Type B pancreatic cell (in vitro differentiated cells): ENCODE data around the gene PCDH10. TPM values are rescaled to one million over a fixed set of nuclear protein-coding genes. Genes with fewer than 3 reads are reported as not detected.

Experiments used
- DNase-seq: peaks from one replicate; pipeline ENCODE4 v3.0.0; 2021; ENCODE audit warnings: mixed read lengths; ENCODE audit not compliant: unreplicated experiment; ENCODE audit errors: extremely low spot score
- H3K27ac Mint-ChIP-seq: 2 replicates; pipeline ENCODE4 v1.8.0; 2021; ENCODE audit warnings: mild to moderate bottlenecking, mixed read lengths
- H3K27me3 Mint-ChIP-seq: 2 replicates; pipeline ENCODE4 v1.8.0; 2021; ENCODE audit warnings: mixed read lengths
- H3K36me3 Mint-ChIP-seq: 2 replicates; pipeline ENCODE4 v1.8.0; 2021; ENCODE audit warnings: mixed read lengths
- H3K4me1 Mint-ChIP-seq: one replicate; pipeline ENCODE4 v1.8.0; 2021; ENCODE audit warnings: mixed read lengths; ENCODE audit not compliant: unreplicated experiment
- H3K4me3 Mint-ChIP-seq: 2 replicates; pipeline ENCODE4 v1.8.0; 2021; ENCODE audit warnings: mild to moderate bottlenecking, mixed read lengths
- H3K9me3 Mint-ChIP-seq: 2 replicates; pipeline ENCODE4 v1.8.0; 2021; ENCODE audit warnings: mixed read lengths
- CTCF ChIP-seq: fragments of 200-600 bp; sonication (generic); conservative IDR thresholded peaks from 2 replicates; pipeline ENCODE4 v1.5.0; 2021; ENCODE audit warnings: antibody characterized with exemption, mild to moderate bottlenecking
- total RNA-seq: library from RNA; stranded (reverse); gene quantifications from 2 replicates; pipeline ENCODE4 v1.2.1, GENCODE V29; 2021; ENCODE audit warnings: low replicate concordance

Gene PCDH10
- total RNA-seq, 1 donor from 2014 or later = 61.9 TPM

DNA sequence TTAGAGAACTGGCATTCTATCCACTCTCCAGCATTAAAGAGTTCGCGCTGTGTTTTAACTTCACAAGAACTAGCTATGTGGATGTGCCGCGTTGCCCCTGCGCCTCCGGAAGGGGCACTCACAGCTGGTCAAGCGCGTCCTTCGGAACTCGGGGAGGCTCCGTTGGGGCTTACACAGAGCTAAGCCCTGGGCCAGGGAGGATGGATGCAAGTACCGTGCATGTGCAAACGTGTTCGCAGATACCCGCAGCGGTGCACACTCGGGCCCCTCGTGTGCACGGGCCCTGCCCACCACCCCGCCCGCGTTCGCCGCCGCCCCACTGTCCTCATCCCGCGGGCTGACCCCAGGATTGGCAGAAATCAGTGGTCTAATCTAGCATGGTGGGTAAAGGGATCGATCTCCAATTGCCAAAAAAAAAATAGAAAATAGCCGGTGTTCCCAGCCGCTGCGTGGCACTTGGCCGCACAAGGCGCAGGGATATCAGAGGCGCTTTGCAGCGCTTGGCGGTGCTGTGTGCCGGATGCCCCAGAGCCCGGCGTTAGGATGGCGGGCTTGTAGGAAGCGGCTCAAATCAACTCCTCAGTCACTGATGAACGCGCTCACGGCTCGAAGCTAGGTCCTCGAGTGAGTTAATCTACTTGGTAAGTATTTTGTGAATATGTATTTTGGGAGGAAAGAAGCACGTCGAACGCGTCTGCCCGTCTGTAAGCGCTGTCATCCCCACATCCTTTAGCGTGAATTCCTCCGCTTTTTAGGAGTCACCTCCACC lies 989 bp upstream of the PCDH10 start:
- peak overlapping the region; percentile 93 for H3K4me3 Mint-ChIP-seq
- no peaks in the 10 kb centered on the region for H3K9me3 Mint-ChIP-seq
- H3K4me1 Mint-ChIP-seq = peaks cover 24% of the 10 kb centered on the region
- peak overlapping the region; percentile 80 for H3K27ac Mint-ChIP-seq
- H3K36me3 Mint-ChIP-seq = peaks cover 7% of the 10 kb centered on the region
- peaks cover 83% of the 10 kb centered on the region for H3K27me3 Mint-ChIP-seq
- TF ChIP-seq CTCF = peak; percentile 56
- peak; percentile 71 for DNase-seq

DNA sequence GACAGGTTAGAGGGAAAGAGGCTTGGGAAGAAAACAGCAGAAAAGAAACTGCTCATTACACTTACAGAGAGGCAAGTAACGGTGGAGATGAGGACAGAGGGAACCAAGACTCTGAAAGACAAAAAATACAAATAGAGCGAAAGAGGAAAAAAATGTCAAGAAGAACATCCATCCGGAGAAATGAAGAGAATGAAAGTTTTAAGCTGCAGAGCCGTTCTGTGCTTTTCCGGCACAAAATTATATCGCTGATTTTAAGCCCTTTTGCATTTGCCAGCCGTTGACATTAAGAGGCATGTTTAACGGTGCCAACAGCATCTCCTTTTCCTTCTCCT lies 236 bp downstream of the PCDH10 start:
- DNase-seq = no peak
- no peak for TF ChIP-seq CTCF
- no peaks in the 10 kb centered on the region for H3K9me3 Mint-ChIP-seq
- H3K36me3 Mint-ChIP-seq = peaks cover 7% of the 10 kb centered on the region
- peaks cover 88% of the 10 kb centered on the region for H3K27me3 Mint-ChIP-seq
- peaks cover 24% of the 10 kb centered on the region for H3K4me1 Mint-ChIP-seq
- peak overlapping the region; percentile 80 for H3K27ac Mint-ChIP-seq
- peak overlapping the region; percentile 93 for H3K4me3 Mint-ChIP-seq

DNA sequence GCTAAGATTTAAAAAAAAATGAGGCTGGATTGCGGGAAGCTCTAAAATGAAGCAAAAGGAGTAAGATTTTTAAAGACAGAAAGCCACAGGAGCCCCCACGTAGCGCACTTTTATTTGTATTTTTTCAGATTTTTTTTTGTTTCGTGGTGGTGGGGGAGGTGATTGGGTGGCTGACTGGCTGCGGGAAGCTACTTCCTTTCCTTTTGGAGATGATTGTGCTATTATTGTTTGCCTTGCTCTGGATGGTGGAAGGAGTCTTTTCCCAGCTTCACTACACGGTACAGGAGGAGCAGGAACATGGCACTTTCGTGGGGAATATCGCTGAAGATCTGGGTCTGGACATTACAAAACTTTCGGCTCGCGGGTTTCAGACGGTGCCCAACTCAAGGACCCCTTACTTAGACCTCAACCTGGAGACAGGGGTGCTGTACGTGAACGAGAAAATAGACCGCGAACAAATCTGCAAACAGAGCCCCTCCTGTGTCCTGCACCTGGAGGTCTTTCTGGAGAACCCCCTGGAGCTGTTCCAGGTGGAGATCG lies 908 bp downstream of the PCDH10 start:
- peak overlapping the region; percentile 59 for H3K27ac Mint-ChIP-seq
- no peaks in the 10 kb centered on the region for H3K9me3 Mint-ChIP-seq
- peak overlapping the region; percentile 93 for H3K4me3 Mint-ChIP-seq
- H3K27me3 Mint-ChIP-seq = peaks cover 87% of the 10 kb centered on the region
- no peak for TF ChIP-seq CTCF
- peaks cover 11% of the 10 kb centered on the region for H3K36me3 Mint-ChIP-seq
- DNase-seq = peak; percentile 20
- peaks cover 28% of the 10 kb centered on the region for H3K4me1 Mint-ChIP-seq

- H3K36me3 Mint-ChIP-seq = peaks cover 11% of the 10 kb centered on the region
- H3K9me3 Mint-ChIP-seq = no peaks in the 10 kb centered on the region
- H3K4me3 Mint-ChIP-seq = peak overlapping the region; percentile 93
- H3K27me3 Mint-ChIP-seq = peaks cover 82% of the 10 kb centered on the region
- TF ChIP-seq CTCF = no peak
- H3K4me1 Mint-ChIP-seq = peaks cover 23% of the 10 kb centered on the region
- DNase-seq = peak; percentile 75
- peak overlapping the region; percentile 59 for H3K27ac Mint-ChIP-seq
These were observed 1.6 kb downstream of the PCDH10 start for GRCh38 chr4:133150486-133151340.

- no peak for TF ChIP-seq CTCF
- Mint-ChIP-seq H3K4me3 (peak overlapping the region; percentile 93), H3K36me3 (peaks cover 11% of the 10 kb centered on the region), H3K9me3 (no peaks in the 10 kb centered on the region), H3K27ac (peak overlapping the region; percentile 59), H3K4me1 (peaks cover 17% of the 10 kb centered on the region), H3K27me3 (peaks cover 76% of the 10 kb centered on the region)
- peak; percentile 68 for DNase-seq
These were observed 2.2 kb downstream of the PCDH10 start for GRCh38 chr4:133151341-133151690.
